GM23338 (cell line): ENCODE results near the gene STXBP2. TPM values are rescaled to one million over a fixed set of nuclear protein-coding genes. Genes with fewer than 3 reads are reported as not detected.

Source experiments
- ATAC-seq: fragments of 200-7000 bp; cut with Tn5 transposase; 3 replicates; pipeline ENCODE4 v1.9.1; 2020
- DNase-seq: peaks from one replicate; pipeline ENCODE4 v3.0.0-alpha.2; 2015; ENCODE audit warnings: low spot score
- H2AFZ ChIP-seq: fragments of 200-600 bp; sonication (generic); 2 replicates; pipeline ENCODE4 v1.8.0; 2016; ENCODE audit warnings: antibody characterized with exemption, mild to moderate bottlenecking, moderate library complexity
- H3F3A ChIP-seq: fragments of 200-600 bp; sonication (generic); replicated peaks from 2 replicates; pipeline ENCODE4 v1.8.0; 2017; ENCODE audit warnings: antibody characterized with exemption, mixed run types, low read depth
- H3K27ac ChIP-seq: fragments of 200-600 bp; sonication (generic); 2 replicates; pipeline ENCODE4 v1.6.1; 2016; ENCODE audit warnings: low read depth
- H3K27me3 ChIP-seq: fragments of 200-600 bp; sonication (generic); 2 replicates; pipeline ENCODE4 v1.8.0; 2016; ENCODE audit warnings: mild to moderate bottlenecking, mixed run types, moderate library complexity; ENCODE audit not compliant: insufficient read depth
- H3K36me3 ChIP-seq: fragments of 200-600 bp; sonication (generic); 2 replicates; pipeline ENCODE4 v1.8.0; 2016; ENCODE audit warnings: mild to moderate bottlenecking; ENCODE audit not compliant: insufficient read depth
- H3K4me1 ChIP-seq: fragments of 200-600 bp; sonication (generic); 2 replicates; pipeline ENCODE4 v1.8.0; 2016; ENCODE audit warnings: mild to moderate bottlenecking, moderate library complexity; ENCODE audit not compliant: insufficient read depth
- H3K4me2 ChIP-seq: fragments of 200-600 bp; sonication (generic); 2 replicates; pipeline ENCODE4 v1.7.1; 2017; ENCODE audit warnings: mixed run types
- H3K4me3 ChIP-seq: fragments of 200-600 bp; sonication (generic); 2 replicates; pipeline ENCODE4 v1.6.1; 2016; ENCODE audit warnings: mixed run types
- H3K79me2 ChIP-seq: fragments of 200-600 bp; sonication (generic); replicated peaks from 2 replicates; pipeline ENCODE4 v1.8.0; 2017; ENCODE audit warnings: mild to moderate bottlenecking; ENCODE audit not compliant: insufficient read depth
- H3K9me2 ChIP-seq: fragments of 200-600 bp; sonication (generic); 2 replicates; pipeline ENCODE4 v1.8.0; 2017; ENCODE audit not compliant: insufficient read depth
- H4K20me1 ChIP-seq: fragments of 200-600 bp; sonication (generic); replicated peaks from 2 replicates; pipeline ENCODE4 v1.8.0; 2017; ENCODE audit warnings: mild to moderate bottlenecking; ENCODE audit not compliant: insufficient read depth
- H3K27ac Mint-ChIP-seq: 2 replicates; pipeline ENCODE4 v1.8.0; 2020; ENCODE audit warnings: inconsistent platforms, mild to moderate bottlenecking, moderate library complexity, mixed read lengths
- H3K27me3 Mint-ChIP-seq: 3 replicates; pipeline ENCODE4 v1.8.0; 2022; ENCODE audit warnings: low read depth, mild to moderate bottlenecking, moderate library complexity, mixed read lengths, inconsistent platforms; ENCODE audit not compliant: insufficient read depth, poor library complexity
- H3K36me3 Mint-ChIP-seq: 3 replicates; pipeline ENCODE4 v1.8.0; 2021; ENCODE audit warnings: low read depth, mild to moderate bottlenecking, inconsistent platforms, moderate library complexity, mixed read lengths
- H3K4me1 Mint-ChIP-seq: 3 replicates; pipeline ENCODE4 v1.8.0; 2020; ENCODE audit warnings: mild to moderate bottlenecking, inconsistent platforms, mixed read lengths
- H3K4me3 Mint-ChIP-seq: 3 replicates; pipeline ENCODE4 v1.8.0; 2021; ENCODE audit warnings: moderate library complexity, mild to moderate bottlenecking, inconsistent platforms, mixed read lengths
- H3K9me3 Mint-ChIP-seq: 3 replicates; pipeline ENCODE4 v1.8.0; 2020; ENCODE audit warnings: moderate library complexity, mild to moderate bottlenecking, inconsistent platforms, mixed read lengths
- CTCF ChIP-seq, 2 experiments: fragments of 200-600 bp in 1 of 2; sonication (generic) in 1 of 2; conservative IDR thresholded peaks; 2 replicates each; pipeline versions ENCODE4 v1.5.1 to v1.6.1; 2016 to 2017; ENCODE audit warnings: antibody characterized with exemption in 2 of 2, low read depth in 2 of 2, mild to moderate bottlenecking in 2 of 2, moderate library complexity in 1 of 2
- ETS1 ChIP-seq: IDR thresholded peaks from 2 replicates; pipeline ENCODE4 v1.6.1; 2016; ENCODE audit warnings: antibody characterized with exemption
- JUNB ChIP-seq: IDR thresholded peaks from one replicate; pipeline ENCODE4 v1.6.1; 2016; ENCODE audit warnings: antibody characterized with exemption; ENCODE audit not compliant: unreplicated experiment
- NANOG ChIP-seq: IDR thresholded peaks from 2 replicates; pipeline ENCODE4 v1.6.1; 2016; ENCODE audit warnings: antibody characterized with exemption, borderline replicate concordance
- STAT1 ChIP-seq: IDR thresholded peaks from one replicate; pipeline ENCODE4 v1.6.1; 2016; ENCODE audit warnings: antibody characterized with exemption; ENCODE audit not compliant: unreplicated experiment
- ZNF114 ChIP-seq: fragments of 250-450 bp; sonication (Bioruptor Pico); IDR thresholded peaks from 2 replicates; pipeline ENCODE4 v1.5.0; 2020; ENCODE audit warnings: mild to moderate bottlenecking, moderate library complexity
- ZNF331 ChIP-seq: fragments of 250-450 bp; sonication (Bioruptor Pico); IDR thresholded peaks from 2 replicates; pipeline ENCODE4 v1.5.0; 2020; ENCODE audit warnings: low read depth, mild to moderate bottlenecking, moderate library complexity
- ZNF462 ChIP-seq: fragments of 250-450 bp; sonication (Bioruptor Pico); IDR thresholded peaks from 2 replicates; pipeline ENCODE4 v1.5.0; 2020; ENCODE audit warnings: mild to moderate bottlenecking, moderate library complexity
- polyA plus RNA-seq: library from polyadenylated mRNA; unstranded; fragments of >200 nt; fragmentation: Nextera tagmentation; extraction: Ambion mirVana; gene quantifications from 2 replicates; pipeline ENCODE4 v1.2.1, GENCODE V29; 2016
- total RNA-seq: library from RNA; depleted of rRNA; stranded (reverse); fragments of >200 nt; shearing (Covaris generic); gene quantifications from 2 replicates; pipeline ENCODE4 v1.2.3, GENCODE V29; 2014

STXBP2 gene
- total and polyA plus RNA-seq, 2 experiments from 2014 or later, result 42.6 to 55.8 TPM

- Histone ChIP-seq H3K4me1 (no peaks in the 10 kb centered on the region; the same call in 1 of the 2 replicates), H3K27ac (no peak overlapping the region), H3K4me2 (peak overlapping the region; percentile 92), H2AFZ (peak overlapping the region; percentile 66; the same call in 1 of the 2 replicates), H3K27me3 (peaks cover 46% of the 10 kb centered on the region), H4K20me1 (no peaks in the 10 kb centered on the region), H3K79me2 (no peaks in the 10 kb centered on the region), H3F3A (no peaks in the 10 kb centered on the region), H3K36me3 (no peaks in the 10 kb centered on the region), H3K9me2 (no peaks in the 10 kb centered on the region), H3K4me3 (peak overlapping the region; percentile 79)
- no peak overlapping the region for H3K27ac Mint-ChIP-seq
- no peak for DNase-seq
- peaks cover 9% of the 10 kb centered on the region for H3K9me3 Mint-ChIP-seq
- no peaks in the 10 kb centered on the region for H3K36me3 Mint-ChIP-seq
- peaks cover 37% of the 10 kb centered on the region for H3K27me3 Mint-ChIP-seq
- H3K4me1 Mint-ChIP-seq, result peaks cover 8% of the 10 kb centered on the region; the same call in 2 of the 3 replicates
- ATAC-seq, result no peak
- TF ChIP-seq CTCF (conservative IDR thresholded peaks at IDR 0.05; ENCODE audit: low read depth in 2 of 2) (peak in 1 of 2 experiments; percentile 6; a peak in 1 of 4 replicates), JUNB (no peak)
- peak overlapping the region; percentile 89 for H3K4me3 Mint-ChIP-seq
Observed at GRCh38 chr19:7669641-7670040, 32.7 kb downstream of the STXBP2 start.

- Histone ChIP-seq H2AFZ (peak overlapping the region; percentile 100), H3F3A (no peaks in the 10 kb centered on the region), H3K9me2 (no peaks in the 10 kb centered on the region), H4K20me1 (no peaks in the 10 kb centered on the region), H3K4me1 (no peaks in the 10 kb centered on the region; the same call in 1 of the 2 replicates), H3K27me3 (peaks cover 46% of the 10 kb centered on the region), H3K79me2 (no peaks in the 10 kb centered on the region), H3K4me3 (peak overlapping the region; percentile 79), H3K4me2 (peak overlapping the region; percentile 92), H3K27ac (no peak overlapping the region), H3K36me3 (no peaks in the 10 kb centered on the region)
- Mint-ChIP-seq H3K9me3 (peaks cover 9% of the 10 kb centered on the region), H3K36me3 (no peaks in the 10 kb centered on the region), H3K27ac (no peak overlapping the region), H3K4me3 (peak overlapping the region; percentile 89), H3K4me1 (peaks cover 8% of the 10 kb centered on the region; the same call in 2 of the 3 replicates), H3K27me3 (peaks cover 37% of the 10 kb centered on the region)
- peak; percentile 65 for DNase-seq
- ATAC-seq, result peak; percentile 55
- TF ChIP-seq ZNF114 (CRISPR knock-in tag), result no peak
- no peak for TF ChIP-seq ZNF331 (CRISPR knock-in tag)
- TF ChIP-seq JUNB, result no peak
- no peak for TF ChIP-seq NANOG
- TF ChIP-seq STAT1, result no peak
- no peak for TF ChIP-seq ZNF462 (CRISPR knock-in tag)
- TF ChIP-seq ETS1, result no peak
Observed at GRCh38 chr19:7670150-7670783, 33.4 kb downstream of the STXBP2 start.
